ENCODE data around the gene ZNF511.

- TF ChIP-seq CTCF (IDR thresholded peaks at IDR 0.05) (no peak), EZH2 (IDR thresholded peaks at IDR 0.05; ENCODE audit: borderline replicate concordance, insufficient read depth, low read depth, low read length, poor library complexity, severe bottlenecking) (no peak)
These were observed 1.1 kb downstream of the ZNF511 start for GRCh38 chr10:133309720-133310398.
